Measurements from ENCODE around the gene ATP2C2.

DNA sequence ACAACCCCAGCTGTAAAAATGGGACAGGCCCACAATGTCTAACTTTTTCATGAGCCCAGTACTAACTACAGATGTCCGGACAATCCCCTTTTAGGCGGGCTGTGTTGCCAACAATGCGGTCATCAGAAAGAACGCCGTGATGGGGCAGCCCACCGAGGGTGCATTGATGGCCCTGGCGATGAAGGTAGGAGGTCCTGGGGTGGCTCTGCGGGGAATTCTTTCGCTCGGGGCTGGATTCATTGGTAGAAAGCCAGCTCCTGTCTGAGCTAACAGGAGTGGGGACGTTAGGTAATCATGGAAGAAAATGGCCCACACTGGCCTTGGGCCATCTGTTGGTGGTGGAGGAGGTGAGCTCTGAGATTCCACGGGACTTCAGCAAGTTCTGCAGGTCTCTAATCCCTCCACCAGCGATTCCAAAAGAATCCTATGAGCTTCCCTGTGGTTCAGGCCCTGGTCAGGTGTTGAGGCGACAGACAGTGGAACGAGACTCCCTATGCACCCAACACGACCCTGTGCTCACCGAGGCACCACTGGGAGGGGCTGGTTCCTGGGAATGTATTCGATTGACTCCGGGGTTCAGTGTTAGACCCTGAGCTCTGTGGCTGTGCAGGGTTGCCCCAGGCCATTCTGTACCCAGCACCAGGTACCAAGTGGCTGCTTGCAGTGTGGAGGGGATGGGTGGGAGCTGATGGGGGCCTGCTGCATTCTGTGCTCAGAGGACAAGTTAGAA lies 74.2 kb downstream of the ATP2C2 start:
- TF ChIP-seq, protein P1, sequence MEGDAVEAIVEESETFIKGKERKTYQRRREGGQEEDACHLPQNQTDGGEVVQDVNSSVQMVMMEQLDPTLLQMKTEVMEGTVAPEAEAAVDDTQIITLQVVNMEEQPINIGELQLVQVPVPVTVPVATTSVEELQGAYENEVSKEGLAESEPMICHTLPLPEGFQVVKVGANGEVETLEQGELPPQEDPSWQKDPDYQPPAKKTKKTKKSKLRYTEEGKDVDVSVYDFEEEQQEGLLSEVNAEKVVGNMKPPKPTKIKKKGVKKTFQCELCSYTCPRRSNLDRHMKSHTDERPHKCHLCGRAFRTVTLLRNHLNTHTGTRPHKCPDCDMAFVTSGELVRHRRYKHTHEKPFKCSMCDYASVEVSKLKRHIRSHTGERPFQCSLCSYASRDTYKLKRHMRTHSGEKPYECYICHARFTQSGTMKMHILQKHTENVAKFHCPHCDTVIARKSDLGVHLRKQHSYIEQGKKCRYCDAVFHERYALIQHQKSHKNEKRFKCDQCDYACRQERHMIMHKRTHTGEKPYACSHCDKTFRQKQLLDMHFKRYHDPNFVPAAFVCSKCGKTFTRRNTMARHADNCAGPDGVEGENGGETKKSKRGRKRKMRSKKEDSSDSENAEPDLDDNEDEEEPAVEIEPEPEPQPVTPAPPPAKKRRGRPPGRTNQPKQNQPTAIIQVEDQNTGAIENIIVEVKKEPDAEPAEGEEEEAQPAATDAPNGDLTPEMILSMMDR (IDR thresholded peaks at IDR 0.05), result no peak
- no peak for TF ChIP-seq POLR2A (IDR thresholded peaks at IDR 0.05)
